ENCODE measurements around the gene CACNA1D. TPM values are rescaled to one million over a fixed set of nuclear protein-coding genes. Genes with fewer than 3 reads are reported as not detected.

Gene CACNA1D
- total RNA-seq, 3 donors from 2014 or later = 0.96 to 50.3 (median 32.1) TPM

DNA sequence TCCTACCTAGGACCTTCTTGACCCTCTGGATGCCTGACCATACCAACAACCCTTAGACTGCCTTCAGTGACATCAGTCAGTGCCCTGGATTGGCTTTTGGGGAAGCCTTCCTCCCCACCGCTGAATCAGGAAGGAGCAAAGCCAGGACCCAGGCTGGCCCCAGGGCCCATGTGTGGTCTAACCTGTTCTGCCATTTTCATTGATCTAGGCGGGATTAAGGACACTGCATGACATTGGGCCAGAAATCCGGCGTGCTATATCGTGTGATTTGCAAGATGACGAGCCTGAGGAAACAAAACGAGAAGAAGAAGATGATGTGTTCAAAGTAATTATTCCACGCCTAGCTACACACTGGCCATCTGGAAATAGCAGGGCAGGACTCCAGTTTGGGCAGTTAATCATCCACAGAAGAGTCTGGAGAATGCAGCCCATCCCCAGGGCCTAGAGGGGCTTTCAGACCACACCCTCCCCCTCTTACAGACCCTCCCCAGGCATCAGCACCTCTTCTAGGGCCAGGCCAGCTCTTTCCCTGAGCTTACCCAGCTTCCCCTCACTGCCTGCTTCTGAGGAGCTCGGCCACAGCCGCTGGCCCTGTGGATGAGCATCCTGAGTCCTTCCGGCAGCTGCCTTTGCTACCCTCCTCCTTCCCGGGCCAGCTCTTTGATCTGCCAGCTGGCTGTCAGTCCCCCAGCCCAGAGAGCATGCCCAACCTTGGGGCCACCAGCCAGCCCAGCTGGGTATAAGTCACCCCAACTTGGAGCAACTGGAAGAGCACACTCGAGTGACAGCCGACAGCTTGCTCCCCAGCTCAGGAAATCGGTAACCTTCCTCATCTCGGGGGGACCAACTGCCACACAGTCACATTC is 305.9 kb downstream of the CACNA1D start:
- H3K27ac ChIP-seq = no peak overlapping the region
- DNase-seq (ENCODE audit: low spot score in 2 of 2) = peak; percentile 27 to 72
- H3K36me3 ChIP-seq = no peaks in the 10 kb centered on the region
- H3K4me1 ChIP-seq = no peaks in the 10 kb centered on the region
- no peak overlapping the region for H3K4me3 ChIP-seq
- TF ChIP-seq POLR2AphosphoS5 (IDR thresholded peaks at IDR 0.05) (no peak), POLR2A (IDR thresholded peaks at IDR 0.05) (no peak)
- TF ChIP-seq, protein P1, sequence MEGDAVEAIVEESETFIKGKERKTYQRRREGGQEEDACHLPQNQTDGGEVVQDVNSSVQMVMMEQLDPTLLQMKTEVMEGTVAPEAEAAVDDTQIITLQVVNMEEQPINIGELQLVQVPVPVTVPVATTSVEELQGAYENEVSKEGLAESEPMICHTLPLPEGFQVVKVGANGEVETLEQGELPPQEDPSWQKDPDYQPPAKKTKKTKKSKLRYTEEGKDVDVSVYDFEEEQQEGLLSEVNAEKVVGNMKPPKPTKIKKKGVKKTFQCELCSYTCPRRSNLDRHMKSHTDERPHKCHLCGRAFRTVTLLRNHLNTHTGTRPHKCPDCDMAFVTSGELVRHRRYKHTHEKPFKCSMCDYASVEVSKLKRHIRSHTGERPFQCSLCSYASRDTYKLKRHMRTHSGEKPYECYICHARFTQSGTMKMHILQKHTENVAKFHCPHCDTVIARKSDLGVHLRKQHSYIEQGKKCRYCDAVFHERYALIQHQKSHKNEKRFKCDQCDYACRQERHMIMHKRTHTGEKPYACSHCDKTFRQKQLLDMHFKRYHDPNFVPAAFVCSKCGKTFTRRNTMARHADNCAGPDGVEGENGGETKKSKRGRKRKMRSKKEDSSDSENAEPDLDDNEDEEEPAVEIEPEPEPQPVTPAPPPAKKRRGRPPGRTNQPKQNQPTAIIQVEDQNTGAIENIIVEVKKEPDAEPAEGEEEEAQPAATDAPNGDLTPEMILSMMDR (IDR thresholded peaks at IDR 0.05) = no peak
- H3K27me3 ChIP-seq = no peaks in the 10 kb centered on the region
- H3K9me3 ChIP-seq = no peaks in the 10 kb centered on the region
- intact Hi-C loops (cut with DNase I; ENCODE audit: low total_unique reads) = no loop called here

DNA sequence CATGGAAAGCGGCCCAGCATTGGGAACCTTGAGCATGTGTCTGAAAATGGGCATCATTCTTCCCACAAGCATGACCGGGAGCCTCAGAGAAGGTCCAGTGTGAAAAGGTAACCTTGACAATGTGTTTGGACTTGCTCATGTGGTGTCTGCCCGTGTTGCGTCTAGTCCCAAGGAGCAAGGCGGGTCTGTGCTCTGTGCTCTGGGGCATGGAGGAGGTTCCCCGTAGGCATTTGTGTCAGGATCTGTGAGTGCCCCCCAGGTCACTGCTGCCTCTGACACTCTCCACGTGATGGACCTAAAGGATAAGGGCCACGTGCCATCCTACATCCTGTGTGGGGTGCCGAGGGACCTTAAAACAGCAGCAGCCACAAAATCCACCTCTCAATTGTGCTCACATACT is 306.9 kb downstream of the CACNA1D start:
- Histone ChIP-seq H3K27ac (no peak overlapping the region), H3K36me3 (no peaks in the 10 kb centered on the region), H3K9me3 (no peaks in the 10 kb centered on the region), H3K4me1 (no peaks in the 10 kb centered on the region), H3K27me3 (no peaks in the 10 kb centered on the region), H3K4me3 (no peak overlapping the region)
- TF ChIP-seq, protein P1 (IDR thresholded peaks at IDR 0.05) = no peak
- TF ChIP-seq POLR2AphosphoS5 (IDR thresholded peaks at IDR 0.05) (no peak), POLR2A (IDR thresholded peaks at IDR 0.05) (no peak)
- no peak for DNase-seq (ENCODE audit: low spot score in 2 of 2)
- intact Hi-C loops (cut with DNase I; ENCODE audit: low total_unique reads) = no loop called here

GRCh38 chr3:53802256-53802880 is 308.0 kb downstream of the CACNA1D start:
- intact Hi-C loops (cut with DNase I; ENCODE audit: low total_unique reads) = no loop called here
- TF ChIP-seq POLR2A (IDR thresholded peaks at IDR 0.05) (no peak), POLR2AphosphoS5 (IDR thresholded peaks at IDR 0.05) (no peak)
- TF ChIP-seq, protein P1 (IDR thresholded peaks at IDR 0.05) = no peak

GRCh38 chr3:53803124-53803815 is 308.9 kb downstream of the CACNA1D start:
- no peaks in the 10 kb centered on the region for H3K27me3 ChIP-seq
- H3K9me3 ChIP-seq = no peaks in the 10 kb centered on the region
- no peaks in the 10 kb centered on the region for H3K36me3 ChIP-seq
- H3K4me3 ChIP-seq = no peak overlapping the region
- H3K27ac ChIP-seq = no peak overlapping the region
- intact Hi-C loops (cut with DNase I; ENCODE audit: low total_unique reads) = no loop called here
- TF ChIP-seq POLR2AphosphoS5 (IDR thresholded peaks at IDR 0.05) (no peak), POLR2A (IDR thresholded peaks at IDR 0.05) (no peak)
- TF ChIP-seq, protein P1 (IDR thresholded peaks at IDR 0.05) = no peak
- peak in 1 of 2 donors; percentile 61 for DNase-seq (ENCODE audit: low spot score in 2 of 2)
- no peaks in the 10 kb centered on the region for H3K4me1 ChIP-seq

More at GRCh38 chr3:53802256-53802880, 308.0 kb downstream of the CACNA1D start:
- Histone ChIP-seq H3K36me3 (no peaks in the 10 kb centered on the region), H3K27ac (no peak overlapping the region), H3K4me3 (no peak overlapping the region), H3K27me3 (no peaks in the 10 kb centered on the region), H3K4me1 (no peaks in the 10 kb centered on the region), H3K9me3 (no peaks in the 10 kb centered on the region)
- no peak for DNase-seq (ENCODE audit: low spot score in 2 of 2)
